ENCODE data around the gene AIRE. TPM values are rescaled to one million over a fixed set of nuclear protein-coding genes. Genes with fewer than 3 reads are reported as not detected.

Gene AIRE
- polyA plus RNA-seq, 1 donor from 2014 or later: not detected

GRCh38 chr21:44315691-44316203 lies 30.1 kb downstream of the AIRE start:
- Histone ChIP-seq H3K4me2 (ENCODE audit: low read length) (no peak overlapping the region), H3F3A (ENCODE audit: insufficient read depth, low read length, poor library complexity, severe bottlenecking) (no peaks in the 10 kb centered on the region), H3K9me2 (ENCODE audit: insufficient read depth, low read length) (no peaks in the 10 kb centered on the region), H3K9ac (ENCODE audit: low read length) (no peak overlapping the region), H3K36me3 (ENCODE audit: insufficient read depth, low read length) (no peaks in the 10 kb centered on the region), H4K20me1 (ENCODE audit: insufficient read depth) (no peaks in the 10 kb centered on the region), H3K9me3 (ENCODE audit: low read length) (no peaks in the 10 kb centered on the region), H3K79me2 (replicated peaks; ENCODE audit: insufficient read depth, low read length) (no peaks in the 10 kb centered on the region), H3K27ac (ENCODE audit: low read length) (no peak overlapping the region), H3K27me3 (ENCODE audit: insufficient read depth, low read depth, low read length) (no peaks in the 10 kb centered on the region), H3K4me3 (ENCODE audit: low read length) (no peak overlapping the region), H2AFZ (ENCODE audit: low read depth, low read length) (no peak overlapping the region)
- TF ChIP-seq REST (IDR thresholded peaks at IDR 0.05; ENCODE audit: borderline replicate concordance): no peak
- TF ChIP-seq EZH2 (IDR thresholded peaks at IDR 0.05; ENCODE audit: borderline replicate concordance, insufficient read depth, low read length, poor library complexity, severe bottlenecking): no peak
- no peak for TF ChIP-seq RAD21 (conservative IDR thresholded peaks at IDR 0.05)
- TF ChIP-seq CTCF (IDR thresholded peaks at IDR 0.05; ENCODE audit: poor library complexity, severe bottlenecking): no peak
- no peak for TF ChIP-seq MXI1 (conservative IDR thresholded peaks at IDR 0.05; ENCODE audit: poor library complexity, severe bottlenecking)
- no peak for TF ChIP-seq EP300 (conservative IDR thresholded peaks at IDR 0.05; ENCODE audit: poor library complexity, severe bottlenecking)
- TF ChIP-seq TAF1 (IDR thresholded peaks at IDR 0.05; ENCODE audit: low read depth): no peak
- TF ChIP-seq POLR2AphosphoS5 (IDR thresholded peaks at IDR 0.05): no peak
- TF ChIP-seq SMC3 (conservative IDR thresholded peaks at IDR 0.05; ENCODE audit: poor library complexity): no peak

GRCh38 chr21:44316277-44316900 lies 30.7 kb downstream of the AIRE start:
- H3K36me3 ChIP-seq (ENCODE audit: insufficient read depth, low read length): no peaks in the 10 kb centered on the region

More at GRCh38 chr21:44316277-44316900, 30.7 kb downstream of the AIRE start:
- no peaks in the 10 kb centered on the region for H3K79me2 ChIP-seq (replicated peaks; ENCODE audit: insufficient read depth, low read length)
- TF ChIP-seq EZH2 (IDR thresholded peaks at IDR 0.05; ENCODE audit: borderline replicate concordance, insufficient read depth, low read length, poor library complexity, severe bottlenecking) (no peak), MXI1 (conservative IDR thresholded peaks at IDR 0.05; ENCODE audit: poor library complexity, severe bottlenecking) (no peak), TAF1 (IDR thresholded peaks at IDR 0.05; ENCODE audit: low read depth) (no peak), SMC3 (conservative IDR thresholded peaks at IDR 0.05; ENCODE audit: poor library complexity) (no peak), POLR2AphosphoS5 (IDR thresholded peaks at IDR 0.05) (no peak), REST (IDR thresholded peaks at IDR 0.05; ENCODE audit: borderline replicate concordance) (no peak), CTCF (IDR thresholded peaks at IDR 0.05; ENCODE audit: poor library complexity, severe bottlenecking) (no peak), RAD21 (conservative IDR thresholded peaks at IDR 0.05) (no peak), EP300 (conservative IDR thresholded peaks at IDR 0.05; ENCODE audit: poor library complexity, severe bottlenecking) (no peak)
- no peaks in the 10 kb centered on the region for H3K27me3 ChIP-seq (ENCODE audit: insufficient read depth, low read depth, low read length)
- no peak overlapping the region for H2AFZ ChIP-seq (ENCODE audit: low read depth, low read length)
- no peak overlapping the region for H3K4me3 ChIP-seq (ENCODE audit: low read length)
- H3K9me3 ChIP-seq (ENCODE audit: low read length): no peaks in the 10 kb centered on the region
- no peak overlapping the region for H3K4me2 ChIP-seq (ENCODE audit: low read length)
- H3K9me2 ChIP-seq (ENCODE audit: insufficient read depth, low read length): no peaks in the 10 kb centered on the region
- H3K27ac ChIP-seq (ENCODE audit: low read length): no peak overlapping the region
- H4K20me1 ChIP-seq (ENCODE audit: insufficient read depth): no peaks in the 10 kb centered on the region
- H3K9ac ChIP-seq (ENCODE audit: low read length): no peak overlapping the region
- H3F3A ChIP-seq (ENCODE audit: insufficient read depth, low read length, poor library complexity, severe bottlenecking): no peaks in the 10 kb centered on the region
